HepG2 (cell line): ENCODE data around the gene SLC16A3. TPM values are rescaled to one million over a fixed set of nuclear protein-coding genes. Genes with fewer than 3 reads are reported as not detected.

Source experiments
- GTF3A ChIP-seq: sonication (generic); formaldehyde crosslinking; conservative IDR thresholded peaks from 2 replicates; pipeline ENCODE4 v1.4.0; 2020; ENCODE audit warnings: mild to moderate bottlenecking, missing genetic modification reagents
- HDAC6 ChIP-seq: fragments of 200-600 bp; sonication (generic); IDR thresholded peaks from 2 replicates; pipeline ENCODE4 v1.7.0; 2017; ENCODE audit warnings: mild to moderate bottlenecking, antibody characterized with exemption, low read length, low read depth
- KDM3A ChIP-seq: IDR thresholded peaks from 2 replicates; pipeline ENCODE4 v1.6.1; 2018; ENCODE audit warnings: low read depth, missing compliant biosample characterization
- NCOR1 ChIP-seq: fragments of 200-600 bp; sonication (generic); IDR thresholded peaks from 2 replicates; pipeline ENCODE4 v1.7.0; 2017; ENCODE audit warnings: antibody characterized with exemption, low read length, borderline replicate concordance
- NONO ChIP-seq, 2 experiments: fragments of 450-650 bp in 1 of 2; sonication (generic) in 1 of 2; formaldehyde crosslinking in 1 of 2; IDR thresholded peaks in 1 of 2; conservative IDR thresholded peaks in 1 of 2; 2 replicates each; pipeline versions ENCODE4 v1.6.1 to v1.8.0; 2017 to 2022; ENCODE audit warnings: mild to moderate bottlenecking in 1 of 2, missing genetic modification reagents in 1 of 2, moderate library complexity in 1 of 2
- NR2C2 ChIP-seq: sonication (generic); formaldehyde crosslinking; IDR thresholded peaks from 2 replicates; pipeline ENCODE4 v1.4.0; 2020; ENCODE audit warnings: missing genetic modification reagents, mild to moderate bottlenecking, moderate library complexity, borderline replicate concordance
- PITX1 ChIP-seq: sonication (generic); formaldehyde crosslinking; IDR thresholded peaks from 2 replicates; pipeline ENCODE4 v1.5.1; 2020; ENCODE audit warnings: mild to moderate bottlenecking, missing genetic modification reagents
- SATB2 ChIP-seq: sonication (generic); formaldehyde crosslinking; IDR thresholded peaks from 2 replicates; pipeline ENCODE4 v1.5.0; 2020; ENCODE audit warnings: missing genetic modification reagents
- TBX3 ChIP-seq: fragments of 450-650 bp; IDR thresholded peaks from 2 replicates; pipeline ENCODE4 v1.6.1; 2017; ENCODE audit warnings: antibody characterized with exemption, mild to moderate bottlenecking, inconsistent platforms, borderline replicate concordance
- TEAD2 ChIP-seq: sonication (generic); formaldehyde crosslinking; IDR thresholded peaks from 2 replicates; pipeline ENCODE4 v1.9.0; 2021; ENCODE audit warnings: missing genetic modification reagents
- TMF1 ChIP-seq: sonication (generic); formaldehyde crosslinking; IDR thresholded peaks from 2 replicates; pipeline ENCODE4 v1.8.1; 2022; ENCODE audit warnings: low read depth, missing genetic modification reagents
- ZBTB49 ChIP-seq: sonication (generic); formaldehyde crosslinking; IDR thresholded peaks from 2 replicates; pipeline ENCODE4 v1.4.0; 2020; ENCODE audit warnings: missing genetic modification reagents, borderline replicate concordance
- ZNF629 ChIP-seq: sonication (generic); formaldehyde crosslinking; conservative IDR thresholded peaks from 2 replicates; pipeline ENCODE4 v1.5.0; 2020; ENCODE audit warnings: missing genetic modification reagents
- ZNF747 ChIP-seq: sonication (generic); formaldehyde crosslinking; IDR thresholded peaks from 2 replicates; pipeline ENCODE4 v1.8.1; 2023; ENCODE audit warnings: missing genetic modification reagents, mild to moderate bottlenecking, borderline replicate concordance
- ZXDC ChIP-seq: sonication (generic); formaldehyde crosslinking; IDR thresholded peaks from 2 replicates; pipeline ENCODE4 v1.5.0; 2020; ENCODE audit warnings: mild to moderate bottlenecking, missing genetic modification reagents
- polyA plus RNA-seq, 8 experiments: library from polyadenylated mRNA; depleted of rRNA in 3 of 8; stranded (reverse) in 7 of 8; unstranded in 1 of 8; fragments of >200 nt; fragmentation: Illumina TruSeq in 4 of 8; extraction: Trizol in 4 of 8; gene quantifications; 2 replicates each; pipeline versions ENCODE4 v1.2.1 to v1.2.3, GENCODE V29; 2011 to 2016; ENCODE audit warnings: low read depth in 4 of 8, missing spikeins in 1 of 8, mixed read lengths in 1 of 8; ENCODE audit not compliant: insufficient read depth in 1 of 8
- total RNA-seq, 5 experiments: library from RNA; depleted of rRNA; stranded (reverse); fragments of >200 nt; fragmentation: Illumina TruSeq; extraction: Trizol; gene quantifications; 2 replicates each; pipeline ENCODE4 v1.2.3, GENCODE V29; 2016; ENCODE audit warnings: low read depth in 1 of 5
- TF ChIP-seq, protein P1 (sequence below): sonication (generic); formaldehyde crosslinking; IDR thresholded peaks from 2 replicates; pipeline ENCODE4 v1.4.0; 2020; ENCODE audit warnings: missing genetic modification reagents, mild to moderate bottlenecking, borderline replicate concordance
- TF ChIP-seq, protein P2 (sequence below): sonication (generic); formaldehyde crosslinking; IDR thresholded peaks from 2 replicates; pipeline ENCODE4 v1.8.0; 2022; ENCODE audit warnings: missing genetic modification reagents, low read depth, mild to moderate bottlenecking, borderline replicate concordance

The SLC16A3 gene
- total and polyA plus RNA-seq, 2 of the 13 experiments (the other 11 are each of a cell fraction or from before 2014, with no cell fraction given): 242 to 349 TPM

DNA sequence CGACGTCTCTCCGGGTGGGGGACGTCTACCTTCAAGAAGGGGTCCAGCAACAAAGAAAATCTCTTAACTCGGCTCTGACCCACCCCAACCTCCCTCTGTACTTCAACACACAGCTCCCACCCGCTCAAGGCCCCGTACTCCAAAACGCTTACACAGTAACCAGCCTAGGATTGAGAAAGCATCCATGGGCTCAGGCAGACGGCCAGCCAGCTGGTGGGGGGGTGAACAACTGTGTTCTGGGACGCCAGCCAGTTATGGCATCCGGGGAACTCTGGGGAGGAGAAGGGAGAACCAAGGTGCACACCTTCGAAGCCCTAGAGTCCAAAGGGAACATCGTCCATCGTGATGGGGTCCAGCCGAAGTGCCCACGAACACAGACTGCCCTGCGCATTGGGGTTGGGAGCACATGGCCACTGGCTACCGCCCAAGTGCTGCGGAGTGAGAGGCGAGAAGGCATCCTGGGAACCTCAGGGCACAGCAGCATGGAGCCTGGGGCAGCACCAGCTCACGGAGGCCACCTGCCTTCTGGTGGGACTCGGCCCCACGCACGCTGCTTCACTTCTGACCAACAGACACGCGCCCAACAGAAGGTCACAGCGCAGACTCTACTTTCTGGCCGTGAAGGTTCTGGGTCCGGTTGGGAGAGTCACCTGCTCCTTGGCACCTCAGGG lies 14.3 kb downstream of the SLC16A3 start (continued):
- TF ChIP-seq, protein P1, sequence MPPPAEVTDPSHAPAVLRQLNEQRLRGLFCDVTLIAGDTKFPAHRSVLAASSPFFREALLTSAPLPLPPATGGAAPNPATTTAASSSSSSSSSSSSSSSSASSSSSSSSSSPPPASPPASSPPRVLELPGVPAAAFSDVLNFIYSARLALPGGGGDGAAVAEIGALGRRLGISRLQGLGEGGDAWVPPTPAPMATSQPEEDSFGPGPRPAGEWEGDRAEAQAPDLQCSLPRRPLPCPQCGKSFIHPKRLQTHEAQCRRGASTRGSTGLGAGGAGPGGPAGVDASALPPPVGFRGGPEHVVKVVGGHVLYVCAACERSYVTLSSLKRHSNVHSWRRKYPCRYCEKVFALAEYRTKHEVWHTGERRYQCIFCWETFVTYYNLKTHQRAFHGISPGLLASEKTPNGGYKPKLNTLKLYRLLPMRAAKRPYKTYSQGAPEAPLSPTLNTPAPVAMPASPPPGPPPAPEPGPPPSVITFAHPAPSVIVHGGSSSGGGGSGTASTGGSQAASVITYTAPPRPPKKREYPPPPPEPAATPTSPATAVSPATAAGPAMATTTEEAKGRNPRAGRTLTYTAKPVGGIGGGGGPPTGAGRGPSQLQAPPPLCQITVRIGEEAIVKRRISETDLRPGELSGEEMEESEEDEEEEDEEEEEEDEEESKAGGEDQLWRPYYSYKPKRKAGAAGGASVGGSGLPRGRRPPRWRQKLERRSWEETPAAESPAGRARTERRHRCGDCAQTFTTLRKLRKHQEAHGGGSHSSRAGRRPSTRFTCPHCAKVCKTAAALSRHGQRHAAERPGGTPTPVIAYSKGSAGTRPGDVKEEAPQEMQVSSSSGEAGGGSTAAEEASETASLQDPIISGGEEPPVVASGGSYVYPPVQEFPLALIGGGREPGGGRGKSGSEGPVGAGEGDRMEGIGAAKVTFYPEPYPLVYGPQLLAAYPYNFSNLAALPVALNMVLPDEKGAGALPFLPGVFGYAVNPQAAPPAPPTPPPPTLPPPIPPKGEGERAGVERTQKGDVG (CRISPR knock-in tag): no peak
- TF ChIP-seq ZNF629 (CRISPR knock-in tag) (no peak), KDM3A (CRISPR knock-in tag) (0 out of 2 replicates have a peak, but pooled peaks have one; percentile 42), TBX3 (0 out of 2 replicates have a peak, but pooled peaks have one; percentile 21), NR2C2 (peak; percentile 15; the same call in 1 of the 2 replicates), NONO (IDR thresholded peaks at IDR 0.05) (no peak), NONO (CRISPR knock-in tag; conservative IDR thresholded peaks at IDR 0.05) (no peak), PITX1 (CRISPR knock-in tag) (0 out of 2 replicates have a peak, but pooled peaks have one; percentile 41), ZXDC (0 out of 2 replicates have a peak, but pooled peaks have one; percentile 40), GTF3A (CRISPR knock-in tag) (no peak), TMF1 (0 out of 2 replicates have a peak, but pooled peaks have one; percentile 71), HDAC6 (no peak), ZBTB49 (CRISPR knock-in tag) (no peak), SATB2 (CRISPR knock-in tag) (no peak), NCOR1 (peak; percentile 43; the same call in 1 of the 2 replicates), ZNF747 (no peak; the same call in 1 of the 2 replicates), TEAD2 (CRISPR knock-in tag) (no peak)
- TF ChIP-seq, protein P2, sequence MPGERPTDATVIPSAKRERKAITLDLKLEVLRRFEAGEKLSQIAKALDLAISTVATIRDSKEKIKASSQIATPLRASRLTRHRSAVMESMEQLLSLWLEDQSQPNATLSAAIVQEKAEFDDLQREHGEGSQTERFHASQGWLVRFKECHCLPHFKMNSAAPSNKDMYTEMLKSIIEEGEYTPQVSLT (CRISPR knock-in tag): no peak
